ENCODE data around the gene GPATCH2L.

The GPATCH2L gene

DNA sequence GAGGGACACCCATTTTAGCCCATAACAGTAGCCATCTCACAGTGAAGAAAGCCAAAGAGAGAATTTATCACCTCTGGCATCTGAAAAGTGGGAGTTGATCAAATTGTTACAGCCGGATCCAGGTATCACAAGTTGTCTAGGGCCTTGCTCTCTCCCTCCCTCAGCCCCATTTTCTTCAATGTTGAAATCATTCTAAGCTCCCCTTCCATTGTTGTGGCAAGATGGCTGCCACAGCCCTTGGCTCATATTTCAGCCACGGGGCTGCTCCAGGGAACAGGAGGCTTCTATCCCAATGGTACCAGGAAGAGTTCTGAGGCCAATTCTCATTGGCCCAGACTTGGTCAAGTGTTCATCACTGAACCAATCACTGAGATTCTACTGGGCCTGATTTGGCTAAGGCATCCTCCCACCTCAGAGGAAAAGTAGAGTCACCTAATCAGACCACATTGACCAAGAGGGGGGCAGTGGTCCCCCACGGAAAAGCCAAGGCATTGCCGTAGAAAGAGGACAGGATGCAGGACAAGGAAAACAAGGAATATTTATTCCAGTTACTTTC lies 106.2 kb downstream of the GPATCH2L start:
- DNase-seq: no peak

DNA sequence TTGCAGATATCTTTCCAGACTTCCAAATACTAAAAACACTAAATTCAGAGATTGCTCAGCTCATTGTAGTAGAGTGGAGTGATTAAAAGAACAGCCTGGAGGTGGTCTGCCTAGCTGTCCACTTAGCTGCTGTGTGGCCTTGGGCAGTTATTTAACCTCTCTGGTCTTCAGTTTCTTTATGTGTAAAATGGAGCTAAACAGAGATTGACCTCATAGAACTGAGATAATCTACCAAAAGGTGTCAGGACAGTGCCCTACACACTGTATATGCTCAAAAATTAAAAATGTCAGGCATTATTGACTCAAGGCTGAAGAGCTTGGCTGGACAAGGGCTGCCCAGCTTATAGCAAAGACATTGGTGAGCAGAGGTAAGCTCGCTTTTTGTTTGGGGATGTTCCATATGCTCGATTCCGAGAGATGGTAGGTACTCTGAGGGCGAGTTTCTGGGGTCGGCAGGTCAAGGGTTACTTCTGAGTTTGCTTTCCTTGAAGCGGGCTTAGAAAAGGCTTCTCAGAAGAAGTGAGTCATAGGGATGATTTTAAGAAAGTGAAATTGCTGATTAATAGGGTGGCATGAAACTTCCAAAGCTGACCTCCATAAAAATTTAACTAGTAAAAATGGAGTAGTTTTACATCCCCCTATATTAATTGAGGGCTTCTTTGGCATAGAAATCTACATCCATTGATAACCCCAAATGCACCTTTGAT lies 107.5 kb downstream of the GPATCH2L start:
- no peak for DNase-seq

DNA sequence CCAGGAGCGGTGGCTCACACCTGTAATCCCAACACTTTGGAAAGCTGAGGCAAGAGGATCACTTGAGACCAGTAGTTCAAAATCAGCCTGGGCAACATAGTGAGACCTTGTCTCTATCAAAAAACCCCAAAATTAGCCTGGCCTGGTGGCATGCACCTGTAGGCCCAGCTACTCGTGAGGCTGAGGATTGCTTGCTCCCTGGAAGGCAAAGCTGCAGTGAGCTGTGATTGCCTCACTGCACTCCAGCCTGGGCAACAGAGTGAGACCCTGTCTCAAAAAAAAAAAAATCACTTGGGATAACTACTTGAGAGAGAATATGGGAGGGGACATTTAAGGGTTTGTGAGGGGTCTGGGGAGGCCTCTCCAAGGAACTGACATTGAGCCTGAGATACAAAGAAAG lies 109.0 kb downstream of the GPATCH2L start:
- DNase-seq: no peak

DNA sequence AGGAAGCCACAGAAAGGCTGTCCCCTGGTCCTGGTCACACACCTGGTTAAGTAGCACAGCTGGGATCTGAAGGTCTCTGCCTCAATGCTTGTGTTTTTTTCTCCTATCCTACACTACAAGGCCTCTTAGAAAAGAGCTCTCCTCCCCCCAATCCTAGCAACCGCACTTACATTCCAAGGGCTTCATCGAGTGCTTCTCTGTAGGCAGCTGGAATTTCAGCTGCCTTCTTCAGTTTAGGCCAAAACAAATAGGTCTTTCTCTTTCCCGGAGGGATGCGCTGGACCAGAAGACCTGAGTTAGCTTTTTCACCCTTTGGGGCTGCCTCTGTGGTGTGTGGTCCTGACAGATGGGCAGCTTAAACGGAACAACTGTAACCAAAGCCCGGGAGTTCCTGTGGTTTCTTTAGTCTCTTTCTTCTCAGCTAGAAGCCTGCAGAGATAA lies 109.7 kb downstream of the GPATCH2L start:
- DNase-seq: no peak

DNA sequence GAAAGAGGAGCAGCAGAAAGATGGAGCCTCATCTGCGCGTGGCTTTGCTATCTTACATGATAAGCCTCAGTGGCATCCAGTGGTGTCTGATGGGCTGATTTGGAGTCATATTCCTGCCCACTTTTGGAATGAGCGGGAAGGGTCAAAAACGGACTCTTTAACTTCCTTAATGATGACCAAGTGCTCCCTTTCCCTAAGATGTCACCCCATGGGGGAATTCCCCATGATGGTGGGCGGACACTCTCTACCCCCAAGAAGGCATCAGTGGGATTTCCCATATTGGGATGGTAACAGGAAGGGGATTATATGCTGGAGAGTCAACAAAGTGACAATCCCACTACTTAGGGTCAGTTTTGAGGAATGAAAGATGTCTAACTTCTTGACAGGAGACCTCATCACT lies 110.9 kb downstream of the GPATCH2L start:
- no peak for DNase-seq

Measured in cerebellar nuclear complex (tissue), 1 donor.